ENCODE measurements around the gene CDCP2.

The CDCP2 gene

GRCh38 chr1:54157401-54157800 lies 4.6 kb upstream of the CDCP2 start:
- TF ChIP-seq CTCF (IDR thresholded peaks at IDR 0.05): no peak

GRCh38 chr1:54156986-54157385 lies 4.2 kb upstream of the CDCP2 start:
- TF ChIP-seq CTCF (IDR thresholded peaks at IDR 0.05): no peak

GRCh38 chr1:54156201-54156600 lies 3.4 kb upstream of the CDCP2 start:
- TF ChIP-seq CTCF (IDR thresholded peaks at IDR 0.05): no peak

- TF ChIP-seq CTCF (IDR thresholded peaks at IDR 0.05): no peak
Observed at GRCh38 chr1:54153535-54154439, 987 bp upstream of the CDCP2 start.

GRCh38 chr1:54151013-54151412 lies 1.8 kb downstream of the CDCP2 start:
- TF ChIP-seq CTCF (IDR thresholded peaks at IDR 0.05): no peak

- no peak for TF ChIP-seq CTCF (IDR thresholded peaks at IDR 0.05)
Observed at GRCh38 chr1:54149734-54150133, 3.1 kb downstream of the CDCP2 start.

GRCh38 chr1:54144366-54144765 lies 8.4 kb downstream of the CDCP2 start:
- no peak for TF ChIP-seq CTCF (IDR thresholded peaks at IDR 0.05)

Data from LNCAP (cell line).